Uterus (tissue), 4 donors: ENCODE measurements around the gene MAPK8IP3. TPM values are rescaled to one million over a fixed set of nuclear protein-coding genes. Genes with fewer than 3 reads are reported as not detected.

Experiments used
- DNase-seq, 2 donors: peaks; one replicate each; pipeline ENCODE4 v3.0.0-alpha.2; 2019 to 2020
- H3K27ac ChIP-seq, 2 donors: fragments of 200-600 bp; sonication (generic); 1 replicate in 1 of 2; 2 replicates in 1 of 2; pipeline ENCODE4 v1.5.1; 2016 to 2018
- H3K27me3 ChIP-seq, 2 donors: fragments of 200-600 bp; sonication (generic); one replicate each; pipeline ENCODE4 v1.5.1; 2018 to 2019; ENCODE audit warnings: control low read depth in 1 of 2
- H3K36me3 ChIP-seq, 2 donors: fragments of 200-600 bp; sonication (generic); one replicate each; pipeline ENCODE4 v1.5.1; 2019; ENCODE audit warnings: control low read depth in 1 of 2
- H3K4me1 ChIP-seq, 2 donors: fragments of 200-600 bp; sonication (generic); one replicate each; pipeline ENCODE4 v1.5.1; 2018 to 2019; ENCODE audit warnings: control low read depth in 1 of 2
- H3K4me3 ChIP-seq, 2 donors: fragments of 200-600 bp; sonication (generic); 1 replicate in 1 of 2; 2 replicates in 1 of 2; pipeline ENCODE4 v1.5.1; 2018 to 2019; ENCODE audit warnings: mild to moderate bottlenecking in 1 of 2
- H3K9me3 ChIP-seq, 2 donors: fragments of 200-600 bp; sonication (generic); one replicate each; pipeline ENCODE4 v1.5.1; 2019; ENCODE audit warnings: control low read depth in 1 of 2
- CTCF ChIP-seq, 4 experiments: fragments of 200-600 bp in 2 of 4; fragments of 450-650 bp in 2 of 4; sonication (generic) in 2 of 4; IDR thresholded peaks; one replicate each; pipeline ENCODE4 v1.5.1; 2016 to 2019; ENCODE audit warnings: antibody characterized with exemption in 4 of 4, mild to moderate bottlenecking in 2 of 4, moderate library complexity in 1 of 4
- POLR2A ChIP-seq, 2 donors: fragments of 450-650 bp; IDR thresholded peaks; one replicate each; pipeline ENCODE4 v1.6.1; 2016; ENCODE audit warnings: antibody characterized with exemption in 2 of 2, mild to moderate bottlenecking in 1 of 2, moderate library complexity in 1 of 2
- intact Hi-C: fragments of 100-400 bp; cut with DNase I; formaldehyde crosslinking; loops from one replicate; pipeline ENCODE4 v1.15.1; 2023; ENCODE audit warnings: low total_unique reads
- total RNA-seq, 4 donors: library from RNA; depleted of rRNA in 3 of 4; stranded (reverse); fragments of >200 nt in 3 of 4; gene quantifications; one replicate each; pipeline versions ENCODE4 v1.1.0 to v1.2.4, GENCODE V29; 2014 to 2023
- donor health status: DM: yes; HTN: yes; CAD: no.

Gene MAPK8IP3
- total RNA-seq, 4 donors from 2014 or later, result 17.4 to 113 (median 77.8) TPM

GRCh38 chr16:1775846-1776671 is 70.1 kb downstream of the MAPK8IP3 start:
- peaks cover 0 to 23% of the 10 kb centered on the region in 2 donors for H3K4me1 ChIP-seq
- no peak overlapping the region for H3K27ac ChIP-seq
- H3K36me3 ChIP-seq, result no peaks in the 10 kb centered on the region
- H3K4me3 ChIP-seq, result no peak overlapping the region
- DNase-seq, result no peak
- TF ChIP-seq POLR2A (IDR thresholded peaks at IDR 0.05) (no peak), CTCF (IDR thresholded peaks at IDR 0.05) (no peak)
- no peaks in the 10 kb centered on the region for H3K9me3 ChIP-seq
- intact Hi-C loops, result no loop called here
- H3K27me3 ChIP-seq, result no peaks in the 10 kb centered on the region

- Histone ChIP-seq H3K9me3 (no peaks in the 10 kb centered on the region), H3K27ac (no peak overlapping the region), H3K4me3 (no peak overlapping the region), H3K4me1 (peaks cover 0 to 27% of the 10 kb centered on the region in 2 donors), H3K36me3 (no peaks in the 10 kb centered on the region), H3K27me3 (no peaks in the 10 kb centered on the region)
- intact Hi-C loops, result no loop called here
- DNase-seq, result no peak
- TF ChIP-seq POLR2A (IDR thresholded peaks at IDR 0.05) (no peak), CTCF (IDR thresholded peaks at IDR 0.05) (no peak)
These were observed 70.6 kb downstream of the MAPK8IP3 start for GRCh38 chr16:1776672-1776955.

GRCh38 chr16:1776991-1777374 is 71.0 kb downstream of the MAPK8IP3 start:
- no peaks in the 10 kb centered on the region for H3K9me3 ChIP-seq
- no peak overlapping the region for H3K27ac ChIP-seq
- H3K4me3 ChIP-seq, result no peak overlapping the region
- intact Hi-C loops, result no loop called here
- peaks cover 0 to 23% of the 10 kb centered on the region in 2 donors for H3K4me1 ChIP-seq
- DNase-seq, result no peak
- no peak for TF ChIP-seq POLR2A (IDR thresholded peaks at IDR 0.05)
- no peak for TF ChIP-seq CTCF (IDR thresholded peaks at IDR 0.05)
- H3K36me3 ChIP-seq, result no peaks in the 10 kb centered on the region
- no peaks in the 10 kb centered on the region for H3K27me3 ChIP-seq

DNA sequence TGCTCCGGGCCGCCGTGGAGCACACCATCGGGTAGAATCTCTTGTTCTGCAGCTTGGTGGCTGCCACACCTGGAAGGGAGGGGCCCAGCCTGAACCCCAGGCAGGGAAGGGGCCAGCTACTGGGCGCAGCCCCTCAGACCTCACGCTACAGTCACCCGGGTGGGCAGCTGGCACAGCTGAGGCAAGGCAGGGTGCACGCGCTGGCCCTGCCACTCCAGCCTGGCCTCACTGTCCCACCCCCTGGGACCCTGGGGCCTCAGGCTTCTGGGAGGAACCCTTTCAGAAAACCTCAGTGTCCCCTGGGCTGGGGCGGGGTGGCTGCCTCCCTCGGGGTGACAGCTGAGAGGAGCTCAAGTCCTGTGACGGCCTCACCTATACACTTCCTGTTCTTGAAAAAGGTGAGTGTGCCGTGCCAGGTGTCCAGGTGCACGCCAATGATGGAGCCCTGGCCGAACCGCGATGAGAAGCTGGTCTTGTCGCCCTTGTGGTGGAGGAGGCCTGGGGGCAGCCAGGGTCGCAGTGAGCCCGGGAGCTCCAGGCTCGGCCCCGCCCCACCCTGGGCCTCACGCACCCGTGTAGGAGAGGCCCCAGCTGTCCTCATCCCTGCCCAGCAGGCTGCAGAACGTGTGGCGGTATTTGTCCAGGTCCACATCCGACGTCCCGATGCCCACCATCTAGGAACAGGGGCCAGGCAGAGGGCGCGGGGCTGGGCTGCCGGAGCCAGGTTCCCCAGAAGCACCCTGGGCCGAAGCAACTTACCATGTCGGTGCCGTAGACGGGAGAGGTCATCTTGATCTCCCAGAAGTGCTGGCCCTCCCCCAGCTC is 71.6 kb downstream of the MAPK8IP3 start:
- Histone ChIP-seq H3K4me1 (peaks cover 0 to 18% of the 10 kb centered on the region in 2 donors), H3K36me3 (no peaks in the 10 kb centered on the region)
- intact Hi-C loops, result no loop called here

More for the DNA sequence above, 71.6 kb downstream of the MAPK8IP3 start:
- H3K9me3 ChIP-seq, result no peaks in the 10 kb centered on the region
- no peak for DNase-seq
- no peaks in the 10 kb centered on the region for H3K27me3 ChIP-seq
- no peak overlapping the region for H3K27ac ChIP-seq
- no peak overlapping the region for H3K4me3 ChIP-seq
- TF ChIP-seq CTCF (IDR thresholded peaks at IDR 0.05) (no peak), POLR2A (IDR thresholded peaks at IDR 0.05) (no peak)
